GM18505 (cell line): ENCODE data around the gene PIP4K2C.
"Not testable (repeated sequence)": the region's sequence is repeated elsewhere in the genome, so short reads cannot be mapped to it uniquely, and the experiment has no call there.

Source experiments
- ATAC-seq: cut with Tn5 transposase; IDR thresholded peaks from one replicate; pipeline ENCODE4 v1.9.1; 2021; ENCODE audit not compliant: unreplicated experiment
- POLR2A ChIP-seq: IDR thresholded peaks from 4 replicates; pipeline ENCODE4 v1.6.1; 2011; ENCODE audit warnings: borderline replicate concordance; ENCODE audit not compliant: insufficient read depth, insufficient read length; ENCODE audit errors: extremely low read depth

Gene PIP4K2C

DNA sequence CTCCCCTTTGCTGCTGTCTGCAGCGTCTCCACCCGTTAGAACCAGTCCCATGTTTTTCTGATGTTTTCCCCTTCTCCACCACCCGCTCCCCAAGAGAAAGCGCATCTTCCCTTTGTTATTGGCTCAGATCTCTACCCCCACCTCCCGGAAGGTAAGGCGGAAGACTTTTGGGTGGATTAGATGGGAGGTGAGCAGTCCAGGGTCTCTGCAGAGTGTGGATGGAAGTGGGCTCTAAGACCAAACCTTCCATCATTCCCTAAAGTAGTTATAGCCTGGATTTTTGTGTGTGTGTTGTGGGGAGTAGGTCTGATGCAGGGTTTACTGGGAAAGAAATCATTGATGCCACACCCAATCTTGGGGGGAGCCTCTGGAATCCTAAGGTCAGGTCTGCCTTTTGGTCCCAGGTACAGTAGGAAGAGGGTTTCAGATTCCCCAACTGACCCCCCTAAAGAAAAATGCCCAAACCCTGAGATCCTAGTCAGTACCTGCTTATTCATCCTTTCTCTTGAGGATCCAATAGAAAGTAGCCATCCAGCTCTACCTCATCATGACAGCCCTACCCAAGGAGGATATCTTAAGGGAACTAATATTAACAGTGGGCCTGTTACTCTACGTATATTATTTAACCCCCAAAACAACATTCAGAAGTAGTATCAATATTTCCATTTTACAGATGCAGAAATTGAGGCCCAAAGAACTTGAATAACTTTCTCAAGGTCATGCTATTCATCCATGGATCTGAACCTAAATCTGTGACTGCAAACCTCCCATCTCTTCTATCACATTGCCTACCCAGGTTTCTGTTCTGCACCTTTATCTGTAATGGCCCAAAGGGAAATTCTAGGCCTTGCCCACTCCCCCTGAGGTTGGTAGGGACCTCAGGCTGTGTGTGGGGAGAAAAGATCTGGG lies 40.1 kb upstream of the PIP4K2C start:
- no peak for ATAC-seq
- no peak for TF ChIP-seq POLR2A

DNA sequence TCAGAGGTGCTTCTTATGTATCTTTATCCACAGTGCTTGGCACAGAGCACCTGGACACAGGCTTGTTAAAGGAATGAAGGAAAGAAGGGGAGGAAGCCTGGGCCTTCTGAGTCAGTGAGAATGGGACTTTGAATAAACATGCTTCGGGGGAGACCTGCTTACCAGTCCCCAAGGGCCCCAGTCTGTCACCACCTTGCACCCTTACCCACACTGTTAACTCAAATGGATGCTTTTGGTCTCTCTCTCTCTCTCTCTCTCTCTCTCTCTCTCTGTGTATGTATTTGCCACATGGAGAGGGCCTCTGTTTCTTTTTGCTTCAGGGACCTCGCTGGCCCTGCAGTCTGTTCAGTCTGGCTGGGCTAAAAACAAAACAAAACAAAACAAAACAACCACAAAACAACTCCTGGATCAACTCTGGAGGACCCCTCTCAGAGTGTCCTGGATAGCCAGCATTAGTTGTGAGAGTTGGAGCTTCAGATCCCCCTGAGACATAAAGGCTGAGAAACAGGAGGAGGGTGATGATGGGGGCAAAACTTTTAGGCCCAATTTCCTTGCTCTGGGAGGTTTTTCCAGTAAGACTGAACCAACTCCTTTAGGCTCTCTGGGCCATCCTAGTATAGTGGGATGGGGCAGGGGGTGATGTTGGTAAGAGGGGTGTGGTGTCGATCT lies 39.2 kb upstream of the PIP4K2C start:
- ATAC-seq = no peak
- no peak for TF ChIP-seq POLR2A

DNA sequence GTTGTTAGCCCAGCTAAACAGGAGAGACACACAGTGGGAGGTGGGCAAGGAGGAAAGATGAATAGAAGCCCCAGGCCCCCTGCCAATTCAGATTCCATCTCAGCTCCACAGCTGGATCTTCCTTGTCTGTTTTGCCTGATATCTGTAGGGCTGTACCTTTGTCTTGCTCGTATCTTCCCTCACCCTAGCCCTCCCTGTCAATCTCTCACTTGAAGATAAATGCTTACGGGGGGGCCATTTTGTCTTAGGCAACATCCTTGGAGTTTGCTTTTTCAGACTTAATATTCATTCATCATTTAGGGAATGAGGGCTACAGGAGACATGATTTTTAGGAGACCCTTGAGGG lies 38.7 kb upstream of the PIP4K2C start:
- no peak for ATAC-seq
- TF ChIP-seq POLR2A = no peak

DNA sequence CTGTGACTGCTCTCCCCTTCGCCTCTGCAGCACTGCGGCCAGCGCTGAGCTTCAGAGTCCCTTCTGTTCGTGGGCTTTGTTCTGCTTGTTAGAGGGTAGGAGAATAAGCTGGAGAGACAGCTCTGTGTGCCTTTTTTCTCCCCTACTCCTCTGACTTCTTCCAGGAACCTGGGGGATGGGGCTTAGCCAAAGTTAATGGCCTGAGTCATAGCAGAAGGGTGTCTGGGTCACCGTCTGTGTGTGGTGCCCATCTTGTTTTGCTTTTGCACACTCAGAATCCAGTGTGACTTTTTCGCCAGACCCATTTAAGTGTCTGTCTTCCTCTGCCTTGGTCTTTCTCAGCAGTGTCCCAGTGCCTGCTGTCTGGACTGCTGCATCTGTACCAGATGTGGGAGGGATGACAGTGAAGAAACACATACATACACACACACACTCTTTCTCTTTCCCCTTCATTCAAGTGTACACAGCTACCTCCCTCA lies 38.1 kb upstream of the PIP4K2C start:
- ATAC-seq = no peak

DNA sequence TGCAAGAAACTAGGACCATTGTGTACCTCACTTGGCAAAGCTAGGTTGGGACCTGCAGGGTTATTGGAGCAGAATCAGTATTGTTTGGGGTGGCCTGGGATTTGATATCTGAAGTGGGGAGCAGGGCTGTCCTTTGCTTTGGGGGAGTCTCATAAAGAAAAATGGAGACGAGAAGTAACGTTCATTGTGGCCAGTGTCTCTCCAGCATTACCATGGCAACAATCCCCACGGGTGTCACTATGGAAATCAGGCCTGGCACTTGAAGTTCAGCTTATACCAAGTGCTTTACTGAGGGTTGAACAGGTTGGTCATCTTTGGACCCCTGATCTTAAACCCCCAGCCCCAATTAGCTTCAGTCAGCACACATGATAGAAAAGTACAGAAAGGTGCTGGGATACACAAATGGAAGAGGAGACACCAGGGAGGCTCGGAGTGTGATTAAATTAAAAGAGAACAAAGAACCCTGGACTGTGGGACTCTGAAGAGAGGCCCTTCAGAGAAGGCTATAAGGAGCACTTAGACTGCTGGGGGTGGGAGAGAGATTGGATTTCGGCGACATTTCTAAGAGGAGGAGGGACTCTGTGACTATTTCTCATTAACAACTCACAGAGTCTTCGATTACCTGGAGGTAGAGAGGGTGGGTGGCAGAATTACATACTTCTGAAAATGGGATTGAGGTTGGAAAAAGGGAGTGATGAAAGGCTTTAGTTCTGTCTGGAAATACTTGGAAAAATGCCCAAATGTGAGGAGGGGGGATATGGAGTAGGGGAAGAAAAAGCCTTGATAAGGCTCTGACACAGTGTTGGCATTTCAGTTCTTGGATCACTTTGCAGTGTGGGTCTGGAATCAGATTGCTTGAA lies 37.4 kb upstream of the PIP4K2C start:
- TF ChIP-seq POLR2A = no peak
- no peak for ATAC-seq

More for the DNA sequence above, 38.1 kb upstream of the PIP4K2C start:
- TF ChIP-seq POLR2A = no peak

DNA sequence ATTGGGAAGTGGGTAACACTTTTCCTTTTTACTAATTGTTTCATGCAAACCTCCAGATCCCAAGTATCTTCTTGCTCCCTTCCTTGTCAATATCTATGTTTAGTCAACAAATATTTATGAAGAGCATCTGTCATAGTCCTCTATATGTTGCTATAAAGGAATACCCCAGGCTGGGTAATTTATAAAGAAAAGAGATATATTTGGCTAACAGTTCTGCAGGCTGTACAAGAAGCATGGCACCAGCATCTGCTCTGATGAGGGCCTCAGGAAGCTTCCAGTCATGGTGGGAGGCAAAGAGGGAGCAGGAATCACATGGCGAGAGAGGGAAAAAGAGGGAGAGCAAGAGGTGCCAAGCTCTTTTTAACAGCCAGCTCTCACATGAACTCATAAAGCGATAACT lies 36.5 kb upstream of the PIP4K2C start:
- ATAC-seq = no peak
- no peak for TF ChIP-seq POLR2A

DNA sequence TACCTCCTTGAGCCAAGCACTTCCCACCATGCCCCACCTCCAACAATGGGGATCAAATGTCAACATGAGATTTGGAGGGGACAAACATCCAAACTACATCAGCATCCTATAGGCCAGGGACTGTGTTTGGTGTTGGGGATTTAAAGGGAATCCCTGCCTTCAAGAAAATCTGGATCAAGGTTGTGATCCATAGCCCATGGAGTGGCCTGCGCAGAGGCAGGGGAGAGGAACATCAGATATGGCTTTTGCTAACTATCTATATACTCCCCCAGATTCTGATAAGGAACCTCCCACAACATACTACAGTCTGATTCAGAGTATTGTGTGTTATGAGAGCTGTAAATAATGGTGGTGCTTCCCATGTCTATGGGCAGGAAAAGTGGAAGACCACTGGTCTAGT lies 36.1 kb upstream of the PIP4K2C start:
- no peak for TF ChIP-seq POLR2A
- ATAC-seq = no peak

DNA sequence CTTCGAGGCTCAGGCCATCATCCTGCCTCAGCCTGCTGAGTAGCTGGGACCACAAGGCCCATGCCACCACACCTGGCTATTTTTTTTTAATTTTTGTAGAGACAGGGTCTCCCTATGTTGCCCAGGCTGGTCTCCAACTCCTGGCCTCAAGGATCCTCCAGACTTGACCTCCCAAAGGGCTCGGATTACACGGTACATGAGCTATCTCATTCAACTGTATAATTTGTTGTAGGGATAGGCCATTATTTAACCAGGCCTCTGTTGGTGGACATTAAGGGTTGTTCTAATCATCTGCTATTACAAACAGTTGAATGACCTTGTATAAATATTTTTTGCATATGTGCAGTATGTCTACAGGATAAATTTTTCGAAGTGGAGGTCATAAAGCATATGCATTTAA lies 32.1 kb upstream of the PIP4K2C start:
- ATAC-seq = no peak
- TF ChIP-seq POLR2A = no peak

DNA sequence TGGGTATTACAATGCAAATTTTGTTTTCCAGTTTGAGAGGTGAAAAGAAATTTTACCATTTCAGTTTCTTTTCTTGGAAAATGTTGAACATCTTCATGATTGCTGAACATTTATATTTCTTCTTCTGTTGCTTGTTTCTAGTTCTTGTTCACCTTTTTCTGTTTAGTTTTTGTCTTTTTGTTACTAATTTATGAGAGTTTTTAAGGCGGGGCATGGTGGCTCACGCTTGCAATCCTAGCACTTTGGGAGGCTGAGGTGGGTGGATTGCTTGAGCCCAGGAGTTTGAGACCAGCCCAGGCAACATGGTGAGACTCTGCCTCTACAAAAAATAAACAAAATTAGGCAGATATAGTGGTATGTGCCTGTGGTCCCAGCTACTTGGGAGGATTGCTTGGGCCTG lies 30.5 kb upstream of the PIP4K2C start:
- no peak for TF ChIP-seq POLR2A
- no peak for ATAC-seq

DNA sequence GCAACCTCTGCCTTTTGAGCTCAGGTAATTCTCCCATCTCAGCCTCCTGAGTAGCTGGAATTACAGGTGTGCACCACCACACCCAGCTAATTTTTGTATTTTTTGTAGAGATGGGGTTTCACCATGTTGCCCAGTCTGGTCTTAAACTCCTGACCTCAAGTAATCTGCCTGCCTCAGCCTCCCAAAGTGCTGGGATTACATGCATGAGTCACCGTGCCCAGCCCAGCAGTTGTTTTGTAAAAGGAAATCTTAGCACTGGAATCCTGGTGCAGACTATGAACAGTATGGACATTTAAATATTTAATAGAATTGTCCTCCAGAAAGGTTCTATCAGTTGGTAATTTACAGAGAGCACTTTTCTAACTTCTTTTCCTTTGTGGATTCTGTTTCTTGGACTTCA lies 29.9 kb upstream of the PIP4K2C start:
- not testable (repeated sequence) for ATAC-seq

DNA sequence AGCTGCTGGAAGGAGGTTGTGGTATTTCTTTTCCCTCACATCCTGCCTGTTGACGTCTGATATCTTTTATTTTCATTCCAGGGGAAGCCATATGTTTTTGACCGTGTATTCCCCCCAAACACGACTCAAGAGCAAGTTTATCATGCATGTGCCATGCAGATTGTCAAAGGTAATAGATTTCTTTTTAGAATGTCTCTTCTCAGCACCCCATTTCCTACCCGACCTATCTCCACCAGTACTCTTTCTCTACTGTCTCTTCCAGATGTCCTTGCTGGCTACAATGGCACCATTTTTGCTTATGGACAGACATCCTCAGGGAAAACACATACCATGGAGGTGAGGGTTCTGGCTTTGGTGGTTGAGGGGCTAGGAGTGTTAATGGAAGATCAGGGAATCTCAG lies 27.6 kb upstream of the PIP4K2C start:
- ATAC-seq = no peak
- no peak for TF ChIP-seq POLR2A

DNA sequence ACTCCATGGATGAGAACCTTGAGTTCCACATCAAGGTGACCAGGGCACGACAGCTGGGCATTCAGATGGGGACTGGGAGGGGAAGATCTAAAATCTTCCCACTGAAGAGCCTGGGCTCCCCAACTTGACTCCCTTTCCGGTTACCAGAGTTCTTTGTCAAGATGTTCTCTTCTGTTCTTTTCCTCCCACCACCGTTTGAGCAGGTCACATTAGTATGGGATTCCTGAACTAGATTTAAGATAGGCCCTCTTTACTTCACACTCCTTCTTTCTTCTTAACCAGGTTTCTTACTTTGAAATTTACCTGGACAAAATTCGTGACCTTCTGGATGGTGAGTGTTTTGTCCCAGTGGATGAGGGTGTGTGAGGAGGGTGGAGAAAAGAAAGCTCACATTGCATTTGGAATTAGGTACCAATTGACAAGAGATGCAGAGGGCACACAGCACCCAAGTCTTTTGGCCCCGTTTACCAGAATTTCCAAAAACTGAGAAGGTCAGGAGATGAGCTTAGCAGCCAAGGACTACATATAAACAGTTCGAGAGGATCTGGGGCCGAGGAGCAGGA lies 26.7 kb upstream of the PIP4K2C start:
- no peak for ATAC-seq
- no peak for TF ChIP-seq POLR2A

DNA sequence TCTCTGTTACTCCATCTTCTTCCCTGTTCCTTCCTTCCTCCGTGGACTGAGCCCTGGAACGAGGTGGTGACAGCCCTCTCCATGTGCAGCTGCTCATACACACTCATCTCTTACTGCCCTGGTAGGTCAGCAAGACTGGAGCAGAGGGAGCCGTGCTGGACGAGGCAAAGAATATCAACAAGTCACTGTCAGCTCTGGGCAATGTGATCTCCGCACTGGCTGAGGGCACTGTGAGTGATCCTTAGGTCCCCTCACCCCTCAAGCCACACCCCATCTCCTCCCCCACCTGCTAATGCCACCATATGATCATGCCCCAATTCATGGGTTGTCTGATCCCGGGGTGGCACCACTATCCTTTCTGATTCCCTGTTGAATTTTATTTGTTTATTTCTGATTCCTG lies 22.2 kb upstream of the PIP4K2C start:
- TF ChIP-seq POLR2A = no peak
- no peak for ATAC-seq

DNA sequence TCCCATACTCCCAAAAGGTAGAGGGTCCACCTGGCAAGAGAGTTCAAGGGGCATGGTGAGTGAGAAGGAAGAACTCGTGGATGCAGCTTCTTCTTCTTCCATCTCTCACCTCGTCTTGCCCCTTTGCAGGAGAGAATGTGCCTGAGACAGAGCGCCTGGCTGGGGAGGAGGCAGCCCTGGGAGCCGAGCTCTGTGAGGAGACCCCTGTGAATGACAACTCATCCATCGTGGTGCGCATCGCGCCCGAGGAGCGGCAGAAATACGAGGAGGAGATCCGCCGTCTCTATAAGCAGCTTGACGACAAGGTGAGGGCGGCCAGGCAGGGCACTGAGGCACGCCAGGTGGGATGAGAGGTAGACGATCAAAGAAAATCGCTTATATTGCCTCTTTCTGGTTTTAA lies 21.1 kb upstream of the PIP4K2C start:
- no peak for ATAC-seq
- no peak for TF ChIP-seq POLR2A

DNA sequence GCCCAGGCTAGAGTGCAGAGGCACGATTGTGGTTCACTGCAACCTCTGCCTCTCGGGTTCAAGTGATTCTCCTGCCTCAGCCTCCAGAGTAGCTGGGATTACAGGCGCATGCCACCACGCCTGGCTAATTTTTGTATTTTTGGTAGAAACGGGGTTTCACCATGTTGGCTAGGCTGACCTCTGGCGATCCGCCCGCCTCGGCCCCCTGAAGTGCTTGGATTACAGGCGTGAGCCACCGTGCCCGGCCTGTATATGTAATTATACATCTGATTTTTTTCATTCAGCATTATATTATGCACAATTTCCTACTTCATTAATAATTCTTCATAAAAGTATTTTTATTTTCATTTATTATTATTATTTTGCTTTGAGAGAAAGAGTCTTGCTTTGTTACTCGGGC lies 20.6 kb upstream of the PIP4K2C start:
- not testable (repeated sequence) for ATAC-seq
